Subcutaneous adipose tissue (tissue), 4 donors: ENCODE results near the gene SBF2. TPM values are rescaled to one million over a fixed set of nuclear protein-coding genes. Genes with fewer than 3 reads are reported as not detected.

Experiments used
- CTCF ChIP-seq: fragments of 450-650 bp; IDR thresholded peaks from one replicate; pipeline ENCODE4 v1.5.1; 2016; ENCODE audit warnings: low read depth, mild to moderate bottlenecking, control low read depth, antibody characterized with exemption, moderate library complexity
- total RNA-seq, 4 donors: library from RNA; depleted of rRNA; stranded (reverse); fragments of >200 nt; gene quantifications; one replicate each; pipeline ENCODE4 v1.1.0, GENCODE V29; 2016

The SBF2 gene
- total RNA-seq, 4 donors from 2014 or later = 87.2 to 103 (median 97.3) TPM

- TF ChIP-seq CTCF = no peak
Observed at GRCh38 chr11:9823887-9824385, 470.1 kb downstream of the SBF2 start.

GRCh38 chr11:9823439-9823838, 470.6 kb downstream of the SBF2 start:
- TF ChIP-seq CTCF = no peak

- no peak for TF ChIP-seq CTCF
Observed at GRCh38 chr11:9821008-9821752, 472.8 kb downstream of the SBF2 start.

GRCh38 chr11:9820260-9820659, 473.8 kb downstream of the SBF2 start:
- no peak for TF ChIP-seq CTCF

GRCh38 chr11:9817191-9817590, 476.8 kb downstream of the SBF2 start:
- TF ChIP-seq CTCF = no peak

GRCh38 chr11:9815486-9816136, 478.4 kb downstream of the SBF2 start:
- no peak for TF ChIP-seq CTCF

- TF ChIP-seq CTCF = no peak
Observed at GRCh38 chr11:9814108-9814507, 479.9 kb downstream of the SBF2 start.
